HL-60/S4 treated with phorbol 12-myristate 13-acetate at 8.2 ng/mL for 4 days and 3 days (cell line): Measurements from ENCODE around the gene PLK5.

Source experiments
- in situ Hi-C: fragments of 300-500 bp; cut with MboI; formaldehyde crosslinking; loops from 2 replicates; pipeline ENCODE4 v1.15.0; 2022; ENCODE audit warnings: low sequenced_read_pairs

PLK5 gene

GRCh38 chr19:1551068-1552040, 27.5 kb downstream of the PLK5 start:
- in situ Hi-C loops = no loop called here

- in situ Hi-C loops = no loop called here
These were observed 29.5 kb downstream of the PLK5 start for GRCh38 chr19:1553415-1553814.

- in situ Hi-C loops = no loop called here
These were observed 31.1 kb downstream of the PLK5 start for GRCh38 chr19:1554968-1555367.

GRCh38 chr19:1555487-1556389, 31.9 kb downstream of the PLK5 start:
- in situ Hi-C loops = no loop called here

- in situ Hi-C loops = no loop called here
These were observed 32.7 kb downstream of the PLK5 start for GRCh38 chr19:1556390-1557070.

GRCh38 chr19:1558552-1558951, 34.7 kb downstream of the PLK5 start:
- in situ Hi-C loops = no loop called here

- in situ Hi-C loops = no loop called here
These were observed 36.5 kb downstream of the PLK5 start for GRCh38 chr19:1560286-1560882.

GRCh38 chr19:1561236-1561842, 37.5 kb downstream of the PLK5 start:
- in situ Hi-C loops = no loop called here

- in situ Hi-C loops = no loop called here
These were observed 39.4 kb downstream of the PLK5 start for GRCh38 chr19:1563251-1563650.

GRCh38 chr19:1566392-1567115, 42.7 kb downstream of the PLK5 start:
- in situ Hi-C loops = no loop called here

- in situ Hi-C loops = no loop called here
These were observed 43.4 kb downstream of the PLK5 start for GRCh38 chr19:1567116-1567847.

GRCh38 chr19:1567848-1568227, 44.0 kb downstream of the PLK5 start:
- in situ Hi-C loops = no loop called here

GRCh38 chr19:1568320-1569019, 44.6 kb downstream of the PLK5 start, which contains the start of gene MEX3D:
MEX3D (minus strand) TSS chr19:1568325; CDS start chr19:1568058, 267 bp downstream.
- in situ Hi-C loops = no loop called here

GRCh38 chr19:1569997-1570396, 46.1 kb downstream of the PLK5 start:
- in situ Hi-C loops = no loop called here

- in situ Hi-C loops = no loop called here
These were observed 47.0 kb downstream of the PLK5 start for GRCh38 chr19:1570836-1571235.

- in situ Hi-C loops = no loop called here
These were observed 47.5 kb downstream of the PLK5 start for GRCh38 chr19:1571358-1571757.

- in situ Hi-C loops = no loop called here
These were observed 48.9 kb downstream of the PLK5 start for GRCh38 chr19:1572795-1573194.
